Mucosa of descending colon (tissue), 3 donors: ENCODE measurements around the gene PDIK1L. TPM values are rescaled to one million over a fixed set of nuclear protein-coding genes. Genes with fewer than 3 reads are reported as not detected.

Source experiments
- ATAC-seq: fragments of 200-7000 bp; cut with Tn5 transposase; one replicate; pipeline ENCODE4 v1.9.1; 2020; ENCODE audit warnings: mild to moderate bottlenecking, moderate library complexity
- DNase-seq, 3 donors: peaks; one replicate each; pipeline ENCODE4 v3.0.0-alpha.2; 2020
- H3K36me3 ChIP-seq: fragments of 200-600 bp; one replicate; pipeline ENCODE4 v1.8.0; 2021; ENCODE audit warnings: low read depth, mild to moderate bottlenecking
- H3K4me1 ChIP-seq: fragments of 200-600 bp; one replicate; pipeline ENCODE4 v1.8.0; 2021; ENCODE audit warnings: low read depth, mild to moderate bottlenecking
- H3K4me3 ChIP-seq: fragments of 200-600 bp; one replicate; pipeline ENCODE4 v1.8.0; 2021; ENCODE audit warnings: mild to moderate bottlenecking
- H3K9me3 ChIP-seq: fragments of 200-600 bp; one replicate; pipeline ENCODE4 v1.8.0; 2021; ENCODE audit warnings: mild to moderate bottlenecking
- CTCF ChIP-seq: fragments of 200-600 bp; IDR thresholded peaks from one replicate; pipeline ENCODE4 v1.8.0; 2022; ENCODE audit warnings: antibody characterized with exemption, mild to moderate bottlenecking
- intact Hi-C, 2 donors: fragments of 100-400 bp; cut with DNase I in 1 of 2; cut with micrococcal nuclease in 1 of 2; formaldehyde crosslinking; loops; one replicate each; pipeline versions ENCODE4 v1.11.0 to v1.11.1; 2022; cut with DNase I, micrococcal nuclease
- total RNA-seq, 3 donors: library from RNA; stranded (reverse); fragmentation: NEBNext Ultra II Directional in 2 of 3; extraction: Animal tissue kit (Norgen Biotek cat#: 25700) in 2 of 3; gene quantifications; one replicate each; pipeline versions ENCODE4 v1.2.1 to v1.2.4, GENCODE V29; 2021 to 2023
- donor health status: DM: no; HTN: no; CAD: no; lungs with moderate emphysema.
- donor health status: DM: no; HTN: no; CAD: no.
- donor health status: DM: no; HTN: yes; CAD: no.

Gene PDIK1L
- total RNA-seq, 3 donors from 2014 or later, result 12.9 to 17.0 (median 15.0) TPM

DNA sequence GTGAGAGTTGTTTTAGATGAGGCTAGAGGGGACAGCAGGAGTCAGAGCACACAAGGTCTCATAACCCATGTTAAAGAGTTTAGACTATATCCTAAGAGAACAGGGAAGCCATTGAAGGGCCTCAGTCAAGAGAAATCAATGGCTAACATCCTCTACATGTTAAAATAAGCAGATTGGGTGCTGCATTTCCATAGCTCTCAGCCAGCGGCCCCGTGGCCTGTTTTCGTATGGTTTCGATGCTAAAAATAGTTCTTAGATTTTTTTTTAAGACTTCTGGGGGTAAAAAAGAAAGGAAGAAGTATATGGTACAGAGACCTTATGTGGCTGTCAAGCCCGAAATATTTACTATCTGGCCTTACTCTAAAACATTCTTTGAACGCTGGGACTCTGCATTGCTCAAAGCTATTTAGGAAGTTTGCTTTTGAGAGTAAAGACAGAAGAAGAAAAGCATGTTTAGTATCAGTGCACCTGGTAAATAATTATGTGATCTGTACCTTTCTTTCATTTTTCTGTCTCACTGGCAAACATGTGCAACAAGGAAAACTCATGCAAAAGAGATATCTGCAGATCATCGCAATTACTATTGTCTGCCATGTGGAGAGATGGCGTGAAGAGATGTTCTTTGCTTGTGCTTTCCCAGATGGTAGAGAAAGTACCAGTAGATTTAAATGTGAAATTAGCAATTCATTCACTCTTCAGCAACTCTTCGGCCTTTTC is 8.4 kb downstream of the PDIK1L start:
- H3K9me3 ChIP-seq, result no peaks in the 10 kb centered on the region
- no peak for TF ChIP-seq CTCF
- H3K36me3 ChIP-seq, result no peaks in the 10 kb centered on the region
- peaks cover 17% of the 10 kb centered on the region for H3K4me1 ChIP-seq
- ATAC-seq, result no peak
- no peak for DNase-seq
- intact Hi-C loops, result no loop called here
- H3K4me3 ChIP-seq, result no peak overlapping the region

GRCh38 chr1:26121854-26122773 is 10.5 kb downstream of the PDIK1L start:
- peaks cover 10% of the 10 kb centered on the region for H3K4me1 ChIP-seq
- H3K9me3 ChIP-seq, result no peaks in the 10 kb centered on the region
- intact Hi-C loops, result no loop called here
- H3K36me3 ChIP-seq, result no peaks in the 10 kb centered on the region
- no peak for DNase-seq
- no peak for ATAC-seq
- no peak for TF ChIP-seq CTCF
- no peak overlapping the region for H3K4me3 ChIP-seq

DNA sequence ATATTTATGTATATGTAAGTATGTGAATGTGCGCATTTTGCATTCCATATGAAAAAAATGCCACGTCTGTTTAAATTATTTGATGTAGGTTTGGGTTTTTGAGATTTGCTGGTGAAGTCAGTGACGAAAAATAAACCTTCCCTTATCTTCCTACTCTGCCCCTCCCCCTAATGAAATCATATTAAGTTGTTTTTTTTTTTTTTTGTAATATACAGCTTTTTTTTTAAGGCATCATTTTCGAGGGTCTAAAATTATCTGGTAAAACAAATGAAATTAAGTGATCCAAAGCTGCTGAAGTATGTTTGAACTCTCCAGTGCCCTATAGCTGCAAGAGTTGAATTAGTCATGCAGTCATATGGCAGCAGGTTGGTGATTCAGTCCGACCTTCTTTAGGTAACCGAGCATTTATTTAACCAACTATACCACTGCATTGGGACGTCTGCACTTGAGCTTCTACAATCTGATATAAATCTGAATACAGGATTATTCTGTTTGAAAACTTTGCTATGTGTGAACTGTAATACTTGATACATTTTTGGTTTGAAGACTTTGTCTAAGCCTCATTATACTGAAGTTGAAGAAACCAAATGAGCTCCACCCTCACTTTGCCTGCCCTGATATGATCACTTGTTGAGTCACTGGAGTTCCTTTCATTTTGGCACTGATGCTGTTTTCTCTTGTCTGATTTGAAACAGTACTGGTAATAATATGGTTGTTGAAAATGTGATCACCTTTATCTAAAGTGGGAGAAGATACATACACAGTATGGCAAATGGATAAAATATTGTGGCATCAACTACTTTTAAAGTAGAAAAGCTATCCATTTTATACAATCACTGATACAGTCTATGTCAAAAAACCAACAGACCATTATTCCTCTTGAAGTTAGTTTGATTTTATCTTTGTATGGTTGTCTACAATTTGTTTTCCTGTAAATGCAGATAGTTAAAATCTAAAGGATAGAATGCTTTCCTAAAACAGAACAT is 11.7 kb downstream of the PDIK1L start:
- peak; percentile 18 for ATAC-seq
- Histone ChIP-seq H3K9me3 (no peaks in the 10 kb centered on the region), H3K4me3 (no peak overlapping the region), H3K36me3 (no peaks in the 10 kb centered on the region), H3K4me1 (peaks cover 10% of the 10 kb centered on the region)
- DNase-seq, result no peak
- intact Hi-C loops, result no loop called here
- TF ChIP-seq CTCF, result no peak

- H3K4me3 ChIP-seq, result no peak overlapping the region
- ATAC-seq (no peak), DNase-seq (no peak)
- TF ChIP-seq CTCF, result no peak
- H3K4me1 ChIP-seq, result peaks cover 10% of the 10 kb centered on the region
- intact Hi-C loops, result no loop called here
- no peaks in the 10 kb centered on the region for H3K36me3 ChIP-seq
- no peaks in the 10 kb centered on the region for H3K9me3 ChIP-seq
These were observed 13.1 kb downstream of the PDIK1L start for GRCh38 chr1:26124418-26125331.
